CD4-positive, alpha-beta memory T cell (primary cell): ENCODE data around the gene LRP11. TPM values are rescaled to one million over a fixed set of nuclear protein-coding genes. Genes with fewer than 3 reads are reported as not detected.
A peak's percentile ranks its signal among the peaks of the same experiment; 100 is the strongest.

Source experiments
- CTCF ChIA-PET: fragments of 350-600 bp; sonication (Branson Sonifier 250); formaldehyde crosslinking; loops from one replicate; lab custom pipeline; 2021; ENCODE audit warnings: inconsistent platforms; ENCODE audit not compliant: partially characterized antibody; lab: Charles Lee
- POLR2A ChIA-PET: fragments of 350-600 bp; sonication (Branson Sonifier 250); formaldehyde crosslinking; loops from one replicate; lab custom pipeline; 2021; ENCODE audit not compliant: partially characterized antibody; lab: Charles Lee
- DNase-seq, 5 donors: peaks; one replicate each; pipeline versions ENCODE4 v3.0.0 to v3.0.0-alpha.2; 2020 to 2022; ENCODE audit warnings: mixed read lengths in 1 of 5
- H3K27ac ChIP-seq: one replicate; pipeline ENCODE4 v1.7.0; 2013; ENCODE audit warnings: low read depth, low read length
- H3K27me3 ChIP-seq: 2 replicates; pipeline ENCODE4 v1.7.0; 2013; ENCODE audit warnings: mild to moderate bottlenecking, low read length, moderate library complexity; ENCODE audit not compliant: insufficient read depth
- H3K36me3 ChIP-seq: 2 replicates; pipeline ENCODE4 v1.7.0; 2013; ENCODE audit warnings: mild to moderate bottlenecking, low read length, moderate library complexity; ENCODE audit not compliant: insufficient read depth
- H3K4me1 ChIP-seq: 2 replicates; pipeline ENCODE4 v1.7.0; 2013; ENCODE audit warnings: mild to moderate bottlenecking, low read length, moderate library complexity; ENCODE audit not compliant: insufficient read depth
- H3K4me3 ChIP-seq, 2 donors: one replicate each; pipeline ENCODE4 v1.7.0; 2013; ENCODE audit warnings: low read length in 2 of 2, mild to moderate bottlenecking in 1 of 2
- H3K9me3 ChIP-seq, 2 donors: one replicate each; pipeline ENCODE4 v1.7.0; 2013; ENCODE audit warnings: low read length in 2 of 2, control low read depth in 1 of 2; ENCODE audit not compliant: control insufficient read depth in 1 of 2
- H3K27ac Mint-ChIP-seq, 7 donors: one replicate each; pipeline ENCODE4 v1.8.0; 2020 to 2021; ENCODE audit warnings: mixed read lengths in 7 of 7, mild to moderate bottlenecking in 6 of 7, inconsistent platforms in 3 of 7, moderate library complexity in 3 of 7
- H3K27me3 Mint-ChIP-seq, 2 donors: one replicate each; pipeline ENCODE4 v1.8.0; 2020 to 2021; ENCODE audit warnings: mixed read lengths in 2 of 2
- H3K36me3 Mint-ChIP-seq, 2 donors: one replicate each; pipeline ENCODE4 v1.8.0; 2020 to 2021; ENCODE audit warnings: mixed read lengths in 2 of 2, inconsistent platforms in 1 of 2, mild to moderate bottlenecking in 1 of 2
- H3K4me1 Mint-ChIP-seq, 4 donors: one replicate each; pipeline ENCODE4 v1.8.0; 2020 to 2021; ENCODE audit warnings: mixed read lengths in 4 of 4, mild to moderate bottlenecking in 1 of 4
- H3K4me3 Mint-ChIP-seq, 8 donors: one replicate each; pipeline ENCODE4 v1.8.0; 2020 to 2021; ENCODE audit warnings: mixed read lengths in 8 of 8, mild to moderate bottlenecking in 7 of 8, moderate library complexity in 6 of 8, inconsistent platforms in 3 of 8
- H3K9me3 Mint-ChIP-seq, 8 donors: one replicate each; pipeline ENCODE4 v1.8.0; 2020 to 2021; ENCODE audit warnings: mixed read lengths in 8 of 8, mild to moderate bottlenecking in 5 of 8, inconsistent platforms in 3 of 8, moderate library complexity in 1 of 8
- intact Hi-C: fragments of 100-400 bp; cut with micrococcal nuclease; formaldehyde crosslinking; loops from one replicate; pipeline ENCODE4 v1.15.1; 2023
- polyA plus RNA-seq, 2 donors: library from polyadenylated mRNA; unstranded; fragments of 300-500 nt; fragmentation: Illumina TruSeq; gene quantifications; one replicate each; pipeline ENCODE4 v1.2.3, GENCODE V29; 2021
- total RNA-seq, 2 experiments: library from RNA; stranded (reverse); gene quantifications; one replicate each; pipeline ENCODE4 v1.2.3, GENCODE V29; 2021

Gene LRP11
- total and polyA plus RNA-seq, 4 experiments from 2014 or later = 1.2 to 5.6 (median 3.0) TPM

- no peaks in the 10 kb centered on the region for H3K27me3 ChIP-seq
- no peaks in the 10 kb centered on the region for H3K4me1 ChIP-seq
- H3K4me3 ChIP-seq = no peak overlapping the region
- DNase-seq = no peak
- peak overlapping the region in 2 of 7 donors; percentile 31 to 51 for H3K27ac Mint-ChIP-seq
- no peaks in the 10 kb centered on the region for H3K27me3 Mint-ChIP-seq
- CTCF ChIA-PET = interaction anchor here (1.3 kb wide), 1 partner anchor 46 kb away, joined by 4 read pairs; no protein-coding TSS in a partner anchor
- peaks cover 0 to 9% (median 5%) of the 10 kb centered on the region in 4 donors for H3K4me1 Mint-ChIP-seq
- peaks cover 0 to 7% (median 2%) of the 10 kb centered on the region in 8 donors for H3K9me3 Mint-ChIP-seq
- POLR2A ChIA-PET = no interaction called here
- H3K27ac ChIP-seq = no peak overlapping the region
- H3K36me3 Mint-ChIP-seq = peaks cover 16 to 29% of the 10 kb centered on the region in 2 donors
- H3K36me3 ChIP-seq = peaks cover 4% of the 10 kb centered on the region
- H3K9me3 ChIP-seq = no peaks in the 10 kb centered on the region
- intact Hi-C loops = no loop called here
- H3K4me3 Mint-ChIP-seq = no peak overlapping the region
Observed at GRCh38 chr6:149769676-149770075, 94.5 kb downstream of the LRP11 start.

Other genes with a start within 250 kb of the LRP11 start
- gene KATNA1, start 215.6 kb downstream of the LRP11 start, total RNA-seq = 10 to 100 TPM; 18.2 to 21.4 TPM
- gene KATNA1, start 215.6 kb downstream of the LRP11 start, polyA plus RNA-seq = 10 to 100 TPM; 27.5 to 34.7 TPM
- 10 to 100 TPM; 47.4 to 51.8 TPM for gene LATS1, start 146.3 kb downstream of the LRP11 start, total RNA-seq
- gene LATS1, start 146.3 kb downstream of the LRP11 start, polyA plus RNA-seq = 10 to 100 TPM in 1 of 2 donors, 1 to 10 TPM in 1; 5.8 to 16.4 TPM
- gene NUP43, start 117.8 kb downstream of the LRP11 start, total RNA-seq = 10 to 100 TPM; 56.0 to 58.3 TPM
- 1 to 10 TPM; 1.9 to 7.3 TPM for gene NUP43, start 117.8 kb downstream of the LRP11 start, polyA plus RNA-seq
- 10 to 100 TPM; 50.8 to 55.8 TPM for gene PCMT1, start 114.6 kb downstream of the LRP11 start, total RNA-seq
- 100 to 1,000 TPM; 145 to 196 TPM for gene PCMT1, start 114.6 kb downstream of the LRP11 start, polyA plus RNA-seq
- gene RAET1E, start 33.8 kb upstream of the LRP11 start, total RNA-seq = not detected
- not detected for gene RAET1E, start 33.8 kb upstream of the LRP11 start, polyA plus RNA-seq
- gene RAET1G, start 58.8 kb upstream of the LRP11 start, total RNA-seq = not detected
- gene RAET1G, start 58.8 kb upstream of the LRP11 start, polyA plus RNA-seq = not detected
- gene ULBP2, start 77.7 kb upstream of the LRP11 start, total RNA-seq = not detected
- gene ULBP2, start 77.7 kb upstream of the LRP11 start, polyA plus RNA-seq = 1 to 10 TPM in 1 of 2 donors, under 1 TPM in 1; 0.28 to 1.1 TPM
- not detected for gene ULBP1, start 99.6 kb upstream of the LRP11 start, total RNA-seq
- not detected for gene ULBP1, start 99.6 kb upstream of the LRP11 start, polyA plus RNA-seq
- not detected for gene RAET1L, start 161.2 kb upstream of the LRP11 start, total RNA-seq
- gene RAET1L, start 161.2 kb upstream of the LRP11 start, polyA plus RNA-seq = not detected
- gene ULBP3, start 204.8 kb upstream of the LRP11 start, total RNA-seq = under 1 TPM in 1 of 2 experiments, not detected in 1; 0.42 TPM
- under 1 TPM; 0.48 to 0.96 TPM for gene ULBP3, start 204.8 kb upstream of the LRP11 start, polyA plus RNA-seq